Ovary (tissue), 9 donors: ENCODE data around the gene TTC16. TPM values are rescaled to one million over a fixed set of nuclear protein-coding genes. Genes with fewer than 3 reads are reported as not detected.
A peak's percentile ranks its signal among the peaks of the same experiment; 100 is the strongest.

Experiments used
- DNase-seq, 5 donors: peaks; one replicate each; pipeline ENCODE4 v3.0.0-alpha.2; 2019 to 2020
- H3K27ac ChIP-seq, 2 donors: fragments of 200-600 bp; one replicate each; pipeline versions ENCODE4 v1.5.1 to v1.8.0; 2019 to 2022
- H3K27me3 ChIP-seq: fragments of 200-600 bp; one replicate; pipeline ENCODE4 v1.8.0; 2022
- H3K36me3 ChIP-seq: fragments of 200-600 bp; sonication (generic); one replicate; pipeline ENCODE4 v1.5.1; 2019
- H3K4me1 ChIP-seq: one replicate; pipeline ENCODE4 v1.8.1; 2013; ENCODE audit warnings: mild to moderate bottlenecking, moderate library complexity; ENCODE audit not compliant: insufficient read depth
- H3K4me3 ChIP-seq: fragments of 200-600 bp; sonication (generic); one replicate; pipeline ENCODE4 v1.5.1; 2017
- H3K9me3 ChIP-seq, 2 donors: fragments of 200-600 bp in 1 of 2; sonication (generic) in 1 of 2; one replicate each; pipeline versions ENCODE4 v1.5.1 to v1.8.1; 2013 to 2019; ENCODE audit warnings: mild to moderate bottlenecking in 1 of 2, moderate library complexity in 1 of 2
- CTCF ChIP-seq, 3 donors: fragments of 450-650 bp in 2 of 3; fragments of 200-600 bp in 1 of 3; IDR thresholded peaks; one replicate each; pipeline versions ENCODE4 v1.5.1 to v1.8.0; 2016 to 2022; ENCODE audit warnings: antibody characterized with exemption in 3 of 3, mild to moderate bottlenecking in 1 of 3
- EP300 ChIP-seq: sonication (generic); formaldehyde crosslinking; IDR thresholded peaks from one replicate; pipeline ENCODE4 v1.6.1; 2017; ENCODE audit warnings: antibody characterized with exemption
- POLR2A ChIP-seq: fragments of 450-650 bp; IDR thresholded peaks from one replicate; pipeline ENCODE4 v1.6.1; 2017; ENCODE audit warnings: antibody characterized with exemption, mild to moderate bottlenecking, moderate library complexity
- WGBS, 3 donors: extraction: QIAGEN DNeasy Blood & Tissue Kit in 1 of 3; methylation state at CpG; one replicate each; pipeline versions ENCODE4 v1.1.5 to v1.1.7; 2013 to 2017; 5-methylcytosine and 5-hydroxymethylcytosine counted together
- intact Hi-C, 4 donors: fragments of 100-400 bp; cut with DNase I; formaldehyde crosslinking; loops; one replicate each; pipeline versions ENCODE4 v1.11.0 to v1.15.1; 2022 to 2023
- polyA plus RNA-seq, 2 donors: library from polyadenylated mRNA; stranded (reverse); fragments of 200-250 nt in 1 of 2; fragments of 350-450 nt in 1 of 2; fragmentation: Illumina TruSeq in 1 of 2; extraction: RNeasy Lipid Tissue Mini Kit (QIAGEN cat#74804) in 1 of 2; gene quantifications; one replicate each; pipeline ENCODE4 v1.2.3, GENCODE V29; 2013 to 2014
- total RNA-seq, 7 donors: library from RNA; depleted of rRNA in 2 of 7; stranded (reverse); fragments of >200 nt in 2 of 7; fragmentation: NEBNext Ultra II Directional in 3 of 7; extraction: Animal tissue kit (Norgen Biotek cat#: 25700) in 3 of 7; gene quantifications; one replicate each; pipeline versions ENCODE4 v1.1.0 to v1.2.4, GENCODE V29; 2016 to 2023
- donor health status: DM: no; HTN: no; CAD: no; lungs with moderate emphysema.
- donor health status: DM: no; HTN: no; CAD: no.
- donor health status: Bipolar disorder and iron deficiency.
- donor health status: DM: yes; HTN: yes; CAD: no.
- donor health status: DM: no; HTN: no; CAD: no.
- donor health status: DM: yes; HTN: yes; CAD: no.

The TTC16 gene
- total and polyA plus RNA-seq, 9 donors, result under 0.01 to 5.9 (median 0.21) TPM; not detected in 3

GRCh38 chr9:127776924-127777289, 61.0 kb downstream of the TTC16 start:
- Histone ChIP-seq H3K36me3 (no peaks in the 10 kb centered on the region), H3K27me3 (no peaks in the 10 kb centered on the region), H3K4me3 (no peak overlapping the region), H3K4me1 (no peaks in the 10 kb centered on the region), H3K27ac (no peak overlapping the region), H3K9me3 (no peaks in the 10 kb centered on the region)
- WGBS, 3 donors, result 75 to 78% (median 76%) methylated on average over 5 of the region's 5 CpGs
- intact Hi-C loops, result no loop called here
- no peak for TF ChIP-seq POLR2A
- no peak for DNase-seq

GRCh38 chr9:127777368-127777980, 61.6 kb downstream of the TTC16 start:
- TF ChIP-seq POLR2A (no peak), EP300 (no peak), CTCF (IDR thresholded peaks at IDR 0.05) (no peak)
- no peaks in the 10 kb centered on the region for H3K9me3 ChIP-seq
- WGBS, 3 donors, result 80 to 87% (median 85%) methylated on average over 18 of the region's 18 CpGs
- intact Hi-C loops, result no loop called here
- no peaks in the 10 kb centered on the region for H3K36me3 ChIP-seq
- H3K27ac ChIP-seq, result no peak overlapping the region
- no peaks in the 10 kb centered on the region for H3K4me1 ChIP-seq
- no peaks in the 10 kb centered on the region for H3K27me3 ChIP-seq
- no peak overlapping the region for H3K4me3 ChIP-seq
- DNase-seq, result no peak

- Histone ChIP-seq H3K4me3 (no peak within 1 kb of the TSS), H3K36me3 (no peaks in the 10 kb centered on the region), H3K9me3 (no peaks in the 10 kb centered on the region), H3K27ac (peak within 1 kb of the TSS; percentile 68 to 69), H3K4me1 (no peaks in the 10 kb centered on the region), H3K27me3 (no peaks in the 10 kb centered on the region)
- 34 to 38% (median 37%) methylated on average over 13 of the region's 13 CpGs for WGBS, 3 donors
- DNase-seq, result peak in 1 of 5 donors; percentile 44
- TF ChIP-seq EP300, result no peak
- no peak for TF ChIP-seq POLR2A
- TF ChIP-seq CTCF (IDR thresholded peaks at IDR 0.05), result no peak
- intact Hi-C loops, result no loop called here
These were observed 62.6 kb downstream of the TTC16 start, which contains the start of gene SH2D3C for GRCh38 chr9:127778280-127779135. TSS of gene SH2D3C (minus strand) at chr9:127778666. CDS start at chr9:127778627, 39 bp downstream.

GRCh38 chr9:127779136-127779981, 63.5 kb downstream of the TTC16 start:
- Histone ChIP-seq H3K27ac (peak overlapping the region; percentile 68 to 69), H3K4me3 (no peak overlapping the region), H3K4me1 (no peaks in the 10 kb centered on the region), H3K27me3 (no peaks in the 10 kb centered on the region), H3K36me3 (no peaks in the 10 kb centered on the region), H3K9me3 (no peaks in the 10 kb centered on the region)
- intact Hi-C loops, result no loop called here
- TF ChIP-seq EP300 (no peak), POLR2A (no peak), CTCF (IDR thresholded peaks at IDR 0.05) (no peak)
- 65 to 70% (median 68%) methylated on average over 14 to 17 of the region's 17 CpGs for WGBS, 3 donors
- no peak for DNase-seq
